Muscle of arm (tissue), 14 donors: ENCODE results near the gene ISM2. TPM values are rescaled to one million over a fixed set of nuclear protein-coding genes. Genes with fewer than 3 reads are reported as not detected.
A peak's percentile ranks its signal among the peaks of the same experiment; 100 is the strongest.
"Not testable (repeated sequence)": the region's sequence is repeated elsewhere in the genome, so short reads cannot be mapped to it uniquely, and the experiment has no call there.

Source experiments
- DNase-seq: peaks from one replicate; pipeline ENCODE4 v3.0.0-alpha.2; 2013
- long read RNA-seq, 11 donors: transcript quantifications; one replicate each; lab custom pipeline, GENCODE V29; 2026
- polyA plus RNA-seq, 12 donors: library from polyadenylated mRNA; unstranded; fragments of 120-200 nt; gene quantifications; one replicate each; pipeline ENCODE4 v1.2.1, GENCODE V29; 2013; ENCODE audit not compliant: insufficient read length in 12 of 12

Gene ISM2
- 1 to 10 TPM in 1 of 12 donors, under 1 TPM in 5, not detected in 6; 0.08 to 1.1 (median 0.23) TPM for polyA plus RNA-seq
- long read RNA-seq, donor 1, result 0 reads
- long read RNA-seq, donor 2, result 0 reads
- long read RNA-seq, donor 3, result 0 reads
- long read RNA-seq, donor 4, result 0 reads
- long read RNA-seq, donor 5, result 0 reads
- long read RNA-seq, donor 6, result 0 reads
- long read RNA-seq, donor 7, result 0 reads
- long read RNA-seq, donor 8, result 0 reads
- long read RNA-seq, donor 9, result 0 reads
- long read RNA-seq, donor 10, result 0 reads
- long read RNA-seq, donor 11, result 0 reads

DNA sequence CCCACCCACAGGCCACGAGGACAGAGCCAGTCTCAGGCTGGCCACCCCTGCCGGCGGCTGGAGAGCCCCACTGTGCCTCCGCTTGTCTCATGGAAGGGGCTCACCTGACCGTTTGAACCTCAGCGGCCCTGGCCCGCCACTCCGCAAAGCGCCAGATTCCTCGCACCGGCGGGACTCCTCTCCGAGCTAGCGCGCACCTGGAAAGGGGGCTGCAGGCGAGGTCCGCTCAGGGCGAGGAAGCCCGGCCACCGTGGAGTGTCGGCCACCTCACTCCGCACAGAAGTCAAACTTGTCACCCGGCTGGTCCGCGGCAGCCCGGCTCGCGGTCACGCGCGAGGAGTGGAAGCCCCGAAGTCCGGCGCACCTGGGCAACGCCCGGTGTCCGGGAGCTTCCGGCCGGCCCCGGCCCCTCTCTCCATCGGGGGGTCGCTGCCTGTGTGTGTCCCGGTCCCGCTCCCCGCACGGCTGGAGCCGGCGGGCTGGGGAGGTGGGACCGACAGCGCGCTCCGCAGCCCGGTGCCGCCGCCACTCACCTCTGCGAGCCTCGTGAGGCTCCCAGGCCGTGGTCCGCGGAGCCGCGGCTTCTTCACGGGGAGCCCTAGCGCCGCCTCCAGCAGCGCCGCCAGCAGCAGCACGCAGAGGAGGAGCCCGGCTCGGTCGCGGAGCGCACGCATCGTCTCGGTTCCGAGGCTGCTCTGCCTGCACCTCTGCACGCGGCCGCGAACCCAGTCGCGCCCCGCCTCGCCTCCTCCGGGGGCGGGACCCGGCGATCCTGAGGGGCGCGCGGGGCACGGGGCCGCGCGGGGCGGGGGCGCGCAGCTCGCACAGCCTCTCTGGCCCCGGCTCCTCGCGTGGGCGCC is at the start of gene ISM2:
TSS of gene ISM2 (minus strand) at position 697 of the 860 bp plus-strand sequence. CDS start at position 674, 23 bp downstream.
- DNase-seq, result peak; percentile 14

DNA sequence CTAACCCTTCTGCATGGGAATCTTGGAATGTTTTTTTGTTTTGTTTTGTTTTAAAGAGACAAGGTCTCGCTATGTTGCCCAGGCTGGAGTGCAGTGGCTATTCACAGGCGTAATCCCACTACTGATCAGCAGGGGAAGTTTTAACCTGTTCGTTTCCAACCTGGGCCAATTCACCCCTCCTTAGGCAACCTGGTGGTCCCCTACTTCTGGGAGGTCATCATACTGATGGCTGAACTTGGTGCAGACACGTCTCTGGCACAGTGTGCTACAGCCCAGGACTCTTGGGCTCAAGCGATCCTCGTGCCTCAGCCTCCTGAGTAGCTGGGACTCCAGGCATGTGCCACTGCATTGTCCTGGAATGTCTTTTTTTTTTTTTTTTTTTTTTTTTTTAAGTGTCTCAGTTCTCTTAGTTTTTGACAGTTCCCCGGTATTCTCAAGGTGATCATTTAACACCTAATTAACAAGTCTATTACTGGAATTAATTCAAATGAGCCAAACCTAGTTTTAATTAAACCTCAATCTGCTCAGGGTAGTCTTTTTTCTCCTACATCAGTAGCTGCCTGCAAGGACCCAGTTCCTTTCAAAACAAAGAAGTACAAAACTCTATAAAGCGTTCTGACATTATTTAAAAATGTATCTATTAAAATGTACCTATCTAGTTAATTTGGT is 49.0 kb upstream of the ISM2 start:
- DNase-seq, result no peak

- DNase-seq, result not testable (repeated sequence)
Measured at GRCh38 chr14:77545171-77545570, 46.6 kb upstream of the ISM2 start.

DNA sequence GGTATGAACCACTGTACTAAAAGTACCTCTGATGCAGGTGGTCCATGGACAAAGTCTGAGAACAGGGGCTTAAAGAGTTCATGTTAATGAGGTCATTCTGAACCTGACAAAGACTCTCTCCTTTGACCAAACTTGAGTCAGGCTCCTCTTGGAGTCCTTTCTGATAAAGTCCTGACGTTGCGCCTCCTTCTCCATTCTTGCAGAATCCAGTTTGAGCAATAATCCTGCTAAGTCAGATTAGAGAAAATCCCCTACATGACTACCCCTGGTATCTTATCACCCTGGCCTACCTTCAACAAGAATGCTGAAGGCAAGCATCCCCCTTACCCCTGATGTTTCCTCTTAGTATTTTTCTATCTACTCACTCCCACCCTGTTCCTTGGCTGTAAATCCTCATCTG is 46.0 kb upstream of the ISM2 start:
- no peak for DNase-seq

- DNase-seq, result no peak
Measured at GRCh38 chr14:77543637-77544334, 45.2 kb upstream of the ISM2 start.

DNA sequence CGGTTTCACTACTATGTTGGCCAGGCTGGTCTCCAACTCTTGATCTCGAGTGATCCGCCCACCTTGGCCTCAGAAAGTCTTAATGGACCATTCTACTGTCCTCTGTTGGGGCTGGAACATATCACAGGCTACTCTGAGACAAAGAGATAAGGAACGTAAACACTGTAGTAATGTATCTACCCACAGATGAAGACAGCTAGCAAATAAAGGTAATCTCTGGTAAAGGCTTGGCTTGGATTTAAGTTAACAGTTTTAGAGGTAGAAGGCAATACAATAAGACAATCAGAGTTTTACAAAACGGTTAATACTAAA is 44.6 kb upstream of the ISM2 start:
- DNase-seq, result no peak

DNA sequence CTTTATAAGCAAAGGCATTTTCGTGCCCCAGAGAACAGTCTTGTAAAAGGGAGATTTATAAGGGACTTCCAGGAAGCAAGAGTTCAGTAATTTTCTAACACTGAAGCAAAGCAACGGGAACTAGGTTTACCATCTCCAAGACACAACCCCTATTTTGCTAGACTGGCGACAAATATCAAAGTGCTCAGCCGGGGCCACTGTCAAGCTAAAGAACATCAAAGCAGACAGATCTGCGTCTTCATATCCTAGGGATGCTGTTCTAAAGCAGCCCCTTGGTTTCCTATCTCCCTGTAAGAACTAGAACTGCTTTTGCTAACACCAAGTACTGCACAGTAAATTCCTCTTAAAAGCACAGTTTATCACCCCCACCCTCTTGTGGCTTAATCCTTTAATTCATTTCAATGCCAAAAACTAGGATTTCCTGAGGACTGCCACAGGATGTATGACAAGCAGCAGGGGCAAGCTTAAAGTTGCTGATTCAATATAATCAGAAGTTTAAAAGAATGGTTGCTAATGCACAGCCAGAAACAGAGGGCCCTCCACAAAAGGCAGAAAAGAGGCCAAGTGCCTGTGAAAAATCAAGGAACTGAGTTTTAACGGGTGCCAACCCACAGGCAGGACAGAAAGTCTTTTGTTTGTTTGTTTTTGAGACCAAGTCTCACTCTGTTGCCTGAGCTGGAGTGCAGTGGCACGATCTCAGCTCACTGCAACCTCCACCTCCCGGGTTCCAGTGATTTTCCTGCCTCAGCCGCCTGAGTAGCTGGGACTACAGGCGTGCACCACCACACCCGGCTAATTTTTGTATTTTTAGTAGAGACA is 44.0 kb upstream of the ISM2 start:
- no peak for DNase-seq

DNA sequence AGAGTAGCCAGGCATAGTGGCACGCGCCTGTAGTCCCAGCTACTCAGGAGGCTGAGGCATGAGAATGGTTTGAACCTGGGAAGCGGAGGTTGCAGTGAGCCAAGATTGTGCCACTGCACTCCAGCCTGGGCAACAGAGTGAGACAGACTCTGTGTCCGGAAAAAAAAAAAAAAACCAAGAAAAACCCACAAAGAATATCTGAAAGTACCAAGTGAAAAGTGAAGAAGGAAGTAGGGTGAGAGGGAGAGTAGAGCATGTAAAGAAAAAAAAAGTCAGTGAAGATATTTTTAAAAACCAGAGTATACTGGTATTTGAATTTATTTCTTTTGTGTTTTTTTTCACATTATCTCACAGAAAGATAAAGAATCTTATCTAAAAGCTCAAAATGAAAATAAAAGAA is 43.3 kb upstream of the ISM2 start:
- DNase-seq, result no peak

GRCh38 chr14:77536951-77537350 is 38.3 kb upstream of the ISM2 start:
- DNase-seq, result not testable (repeated sequence)

DNA sequence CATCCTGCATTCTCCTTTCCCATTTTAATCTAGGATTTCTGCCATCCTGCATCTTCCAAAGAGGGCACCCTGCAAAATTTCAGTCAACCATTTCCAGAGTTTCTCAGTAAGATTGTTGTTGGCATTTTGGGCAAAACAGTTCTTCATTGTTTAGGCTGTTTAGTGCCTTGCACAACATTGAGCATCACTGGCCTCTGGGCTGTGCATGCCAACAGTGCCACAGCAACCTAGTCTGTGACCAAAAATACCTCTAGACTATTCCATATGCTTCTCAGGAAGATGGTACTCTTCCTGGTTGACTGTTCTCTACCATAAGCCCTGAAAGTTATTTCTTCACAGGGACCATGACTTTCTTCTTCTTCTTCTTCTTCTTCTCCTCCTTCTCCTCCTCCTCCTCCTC is 32.5 kb upstream of the ISM2 start:
- no peak for DNase-seq

- DNase-seq, result no peak
Measured at GRCh38 chr14:77529963-77530362, 31.3 kb upstream of the ISM2 start.

- DNase-seq, result no peak
Measured at GRCh38 chr14:77529213-77529612, 30.6 kb upstream of the ISM2 start.

- not testable (repeated sequence) for DNase-seq
Measured at GRCh38 chr14:77528701-77529100, 30.1 kb upstream of the ISM2 start.

- no peak for DNase-seq
Measured at GRCh38 chr14:77526266-77526665, 27.6 kb upstream of the ISM2 start.

GRCh38 chr14:77524536-77524935 is 25.9 kb upstream of the ISM2 start:
- DNase-seq, result no peak

- DNase-seq, result no peak
Measured at GRCh38 chr14:77523109-77523508, 24.5 kb upstream of the ISM2 start.

DNA sequence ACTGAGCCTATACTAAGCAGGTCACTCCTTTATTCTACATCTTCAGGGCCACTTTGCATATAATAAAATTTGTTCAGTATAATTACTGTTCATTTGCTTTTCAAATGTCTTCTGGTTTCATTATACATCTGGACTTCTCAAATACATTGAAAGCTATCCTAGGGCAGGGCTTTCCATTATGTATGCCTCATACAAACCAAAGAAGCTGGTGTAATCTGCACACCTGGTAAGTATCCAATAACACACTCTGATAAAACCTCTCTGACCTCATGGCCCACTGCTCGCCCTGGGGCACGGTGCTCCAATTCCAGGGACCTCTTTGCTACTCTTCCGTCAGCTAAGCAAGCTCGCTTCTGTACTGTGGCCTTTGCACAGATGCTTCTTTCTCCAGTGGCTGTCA is 21.9 kb upstream of the ISM2 start:
- no peak for DNase-seq

DNA sequence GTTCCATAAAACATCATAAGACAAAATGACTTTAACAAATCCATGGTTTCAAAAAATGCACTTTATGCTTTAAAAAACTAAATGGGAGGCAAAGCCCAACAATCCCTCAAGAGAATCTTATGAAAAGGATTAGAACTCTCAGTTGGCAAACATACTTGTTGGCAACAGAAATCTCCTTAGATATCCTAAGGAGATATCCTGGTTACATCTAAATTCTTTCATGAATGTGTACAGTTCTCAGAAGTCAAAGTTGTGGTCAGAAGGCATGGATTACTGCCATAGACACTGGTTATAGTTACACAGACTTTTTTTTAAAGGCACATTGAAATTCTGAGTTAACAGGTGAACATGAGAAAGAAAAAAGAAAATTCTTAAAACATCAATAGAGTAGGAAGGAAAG is 17.5 kb upstream of the ISM2 start:
- no peak for DNase-seq

DNA sequence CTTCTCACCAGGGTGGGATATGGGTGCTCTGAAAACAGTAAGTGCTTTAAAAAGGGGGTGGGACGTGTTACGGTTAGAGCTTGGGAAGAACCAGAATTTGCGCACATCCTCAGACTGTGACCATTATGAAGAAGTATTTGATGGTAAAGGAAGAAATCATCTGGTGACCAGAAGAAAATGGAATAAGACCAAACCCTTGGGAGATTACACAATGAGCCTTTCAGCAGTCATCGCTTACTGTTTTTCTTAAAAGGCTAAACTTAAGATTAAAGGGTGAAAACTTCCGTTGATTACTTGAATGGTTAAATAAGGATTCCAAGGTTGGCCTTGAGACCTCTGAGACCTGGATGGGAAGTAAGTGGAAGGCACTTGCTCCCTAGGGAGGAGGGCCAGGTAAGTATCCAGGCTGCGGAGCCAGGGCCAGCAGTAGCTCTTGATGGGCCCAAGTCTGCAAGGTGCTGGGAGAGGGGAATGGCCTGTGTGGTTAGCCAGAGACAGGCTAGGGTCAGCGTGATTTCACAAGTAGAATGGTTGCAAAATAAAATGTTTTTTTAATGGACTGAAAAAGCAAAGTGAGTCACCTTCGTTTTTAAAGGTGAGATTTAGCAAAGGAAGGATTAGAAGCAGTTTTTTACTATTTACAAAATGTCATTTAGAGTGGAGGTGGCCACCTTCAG is 13.0 kb upstream of the ISM2 start:
- no peak for DNase-seq

- no peak for DNase-seq
Measured at GRCh38 chr14:77509366-77509765, 10.8 kb upstream of the ISM2 start.

DNA sequence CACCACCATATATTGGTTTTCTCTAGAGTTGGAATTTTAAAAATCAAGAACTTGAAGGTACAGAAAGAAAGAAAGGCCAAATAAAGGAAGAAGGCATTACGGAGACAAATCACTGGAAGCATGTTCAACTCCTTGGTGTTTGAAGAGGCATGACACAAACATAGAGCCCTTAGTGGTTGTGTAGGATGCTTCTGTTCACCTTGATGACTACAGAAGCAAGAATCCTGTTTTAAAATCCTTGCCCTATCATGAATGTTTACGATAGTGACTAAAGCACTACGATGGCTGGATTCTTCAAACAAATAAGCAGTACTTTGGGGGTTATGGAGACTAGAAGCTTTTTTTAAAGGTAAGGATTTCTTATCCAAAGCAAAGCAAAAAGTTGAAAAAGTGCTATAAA is 10.3 kb upstream of the ISM2 start:
- no peak for DNase-seq
